Right atrium auricular region (tissue), 2 donors: ENCODE measurements around the gene IFITM10. TPM values are rescaled to one million over a fixed set of nuclear protein-coding genes. Genes with fewer than 3 reads are reported as not detected.

Experiments used
- DNase-seq: peaks from one replicate; pipeline ENCODE4 v3.0.0-alpha.2; 2019; ENCODE audit warnings: low spot score
- H3K27ac ChIP-seq, 2 donors: fragments of 200-600 bp; sonication (generic); 1 replicate in 1 of 2; 2 replicates in 1 of 2; pipeline ENCODE4 v1.5.1; 2016 to 2019
- H3K27me3 ChIP-seq, 2 donors: fragments of 200-600 bp; sonication (generic); one replicate each; pipeline versions ENCODE4 v1.5.1 to v1.6.0; 2017 to 2019
- H3K36me3 ChIP-seq: fragments of 200-600 bp; sonication (generic); one replicate; pipeline ENCODE4 v1.5.1; 2016
- H3K4me1 ChIP-seq, 2 donors: fragments of 200-600 bp; sonication (generic); one replicate each; pipeline versions ENCODE4 v1.5.1 to v1.6.0; 2017 to 2019
- H3K4me3 ChIP-seq, 2 donors: fragments of 200-600 bp; sonication (generic); 1 replicate in 1 of 2; 2 replicates in 1 of 2; pipeline ENCODE4 v1.5.1; 2017 to 2019; ENCODE audit warnings: mild to moderate bottlenecking in 1 of 2, moderate library complexity in 1 of 2
- H3K9me3 ChIP-seq, 2 donors: fragments of 200-600 bp; sonication (generic); one replicate each; pipeline ENCODE4 v1.5.1; 2019
- CTCF ChIP-seq, 2 donors: fragments of 200-600 bp; sonication (generic); IDR thresholded peaks; one replicate each; pipeline ENCODE4 v1.5.1; 2019; ENCODE audit warnings: antibody characterized with exemption in 2 of 2
- total RNA-seq, 2 donors: library from RNA; depleted of rRNA; stranded (reverse); fragments of >200 nt; gene quantifications; one replicate each; pipeline ENCODE4 v1.1.0, GENCODE V29; 2016

IFITM10 gene
- total RNA-seq, 2 donors from 2014 or later = 0.37 to 0.47 TPM

GRCh38 chr11:1754376-1755150 lies 4.2 kb upstream of the IFITM10 start:
- TF ChIP-seq CTCF (IDR thresholded peaks at IDR 0.05) = no peak
- H3K36me3 ChIP-seq = peaks cover 61% of the 10 kb centered on the region
- peak overlapping the region in 1 of 2 donors; percentile 76 for H3K27ac ChIP-seq
- H3K4me1 ChIP-seq = peaks cover 2 to 89% of the 10 kb centered on the region in 2 donors
- H3K4me3 ChIP-seq = no peak overlapping the region
- DNase-seq = no peak
- no peaks in the 10 kb centered on the region for H3K9me3 ChIP-seq
- no peaks in the 10 kb centered on the region for H3K27me3 ChIP-seq

GRCh38 chr11:1753929-1754305 lies 3.5 kb upstream of the IFITM10 start:
- Histone ChIP-seq H3K27ac (no peak overlapping the region), H3K36me3 (peaks cover 54% of the 10 kb centered on the region)

GRCh38 chr11:1753229-1753928 lies 3.0 kb upstream of the IFITM10 start:
- Histone ChIP-seq H3K4me3 (no peak overlapping the region), H3K27me3 (no peaks in the 10 kb centered on the region), H3K4me1 (peaks cover 0 to 89% of the 10 kb centered on the region in 2 donors), H3K27ac (no peak overlapping the region), H3K9me3 (no peaks in the 10 kb centered on the region), H3K36me3 (peaks cover 49% of the 10 kb centered on the region)
- no peak for DNase-seq
- no peak for TF ChIP-seq CTCF (IDR thresholded peaks at IDR 0.05)

More at GRCh38 chr11:1753929-1754305, 3.5 kb upstream of the IFITM10 start:
- Histone ChIP-seq H3K9me3 (no peaks in the 10 kb centered on the region), H3K4me1 (peaks cover 0 to 89% of the 10 kb centered on the region in 2 donors), H3K27me3 (no peaks in the 10 kb centered on the region), H3K4me3 (no peak overlapping the region)
- TF ChIP-seq CTCF (IDR thresholded peaks at IDR 0.05) = no peak
- DNase-seq = no peak

GRCh38 chr11:1752907-1753228 lies 2.5 kb upstream of the IFITM10 start:
- no peak for TF ChIP-seq CTCF (IDR thresholded peaks at IDR 0.05)
- DNase-seq = no peak
- Histone ChIP-seq H3K4me1 (peaks cover 0 to 89% of the 10 kb centered on the region in 2 donors), H3K27me3 (no peaks in the 10 kb centered on the region), H3K27ac (peak overlapping the region; percentile 1 to 65), H3K36me3 (peaks cover 44% of the 10 kb centered on the region), H3K9me3 (no peaks in the 10 kb centered on the region), H3K4me3 (no peak overlapping the region)

- H3K9me3 ChIP-seq = no peaks in the 10 kb centered on the region
- peaks cover 38% of the 10 kb centered on the region for H3K36me3 ChIP-seq
- H3K27me3 ChIP-seq = no peaks in the 10 kb centered on the region
- no peak for DNase-seq
- TF ChIP-seq CTCF (IDR thresholded peaks at IDR 0.05) = no peak
- H3K4me1 ChIP-seq = peaks cover 0 to 89% of the 10 kb centered on the region in 2 donors
- no peak overlapping the region for H3K4me3 ChIP-seq
- H3K27ac ChIP-seq = peak overlapping the region; percentile 1 to 65
These were observed 1.9 kb upstream of the IFITM10 start for GRCh38 chr11:1751999-1752906.
